ENCODE data around the gene ZNF473. TPM values are rescaled to one million over a fixed set of nuclear protein-coding genes. Genes with fewer than 3 reads are reported as not detected.
A peak's percentile ranks its signal among the peaks of the same experiment; 100 is the strongest.
"Not testable (repeated sequence)": the region's sequence is repeated elsewhere in the genome, so short reads cannot be mapped to it uniquely, and the experiment has no call there.

ZNF473 gene
- total and polyA plus RNA-seq, 12 donors, result 1.5 to 4.2 (median 3.1) TPM

DNA sequence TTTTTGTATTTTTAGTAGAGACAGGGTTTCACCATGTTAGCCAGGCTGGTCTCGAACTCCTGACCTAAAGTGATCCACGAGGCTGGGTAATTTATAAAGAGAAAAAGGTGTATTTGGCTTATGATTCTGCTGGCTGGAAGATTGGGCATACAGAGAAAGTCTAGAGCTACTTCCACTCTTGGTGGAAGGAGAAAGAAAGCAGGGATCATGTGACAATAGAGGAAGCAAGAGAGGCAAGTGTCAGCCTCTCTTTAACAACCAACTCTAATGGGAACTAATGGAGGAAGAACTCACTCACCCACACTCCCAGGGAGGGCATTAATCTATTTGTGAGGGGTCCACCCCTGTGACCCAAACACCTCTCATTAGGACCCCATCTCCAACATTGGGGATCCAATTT is 58.6 kb downstream of the ZNF473 start:
- H3K4me1 ChIP-seq; intact Hi-C loops (cut with DNase I); ATAC-seq; H3K36me3 ChIP-seq; H3K4me3 ChIP-seq; H3K9me3 ChIP-seq; DNase-seq; H3K27ac ChIP-seq: not testable (repeated sequence)
- H3K27me3 ChIP-seq, result peaks cover 0 to 13% (median 0%) of the 10 kb centered on the region in 7 donors
- 79 to 80% methylated on average over 2 of the region's 2 CpGs for WGBS, 2 donors

DNA sequence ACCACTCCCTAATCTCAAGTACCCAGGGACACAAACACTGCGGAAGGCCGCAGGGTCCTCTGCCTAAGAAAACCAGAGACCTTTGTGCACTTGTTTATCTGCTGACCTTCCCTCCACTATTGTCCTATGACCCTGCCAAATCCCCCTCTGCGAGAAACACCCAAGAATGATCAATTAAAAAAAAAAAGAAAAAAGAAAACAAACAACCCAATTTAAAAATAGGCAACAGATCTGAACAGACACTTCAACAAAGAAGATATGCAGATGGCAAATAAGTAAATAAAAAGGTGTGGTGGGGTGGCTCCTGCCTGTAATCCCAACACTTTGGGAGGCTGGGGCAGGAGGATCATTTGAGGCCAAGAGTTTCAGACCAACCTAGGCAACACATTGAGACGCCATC is 61.3 kb downstream of the ZNF473 start:
- 82 to 92% methylated on average over 4 of the region's 4 CpGs for WGBS, 2 donors
- H3K27me3 ChIP-seq, result peaks cover 0 to 13% (median 0%) of the 10 kb centered on the region in 7 donors
- ATAC-seq; H3K36me3 ChIP-seq; intact Hi-C loops (cut with DNase I); H3K4me3 ChIP-seq; H3K4me1 ChIP-seq; H3K27ac ChIP-seq; DNase-seq; H3K9me3 ChIP-seq: not testable (repeated sequence)

DNA sequence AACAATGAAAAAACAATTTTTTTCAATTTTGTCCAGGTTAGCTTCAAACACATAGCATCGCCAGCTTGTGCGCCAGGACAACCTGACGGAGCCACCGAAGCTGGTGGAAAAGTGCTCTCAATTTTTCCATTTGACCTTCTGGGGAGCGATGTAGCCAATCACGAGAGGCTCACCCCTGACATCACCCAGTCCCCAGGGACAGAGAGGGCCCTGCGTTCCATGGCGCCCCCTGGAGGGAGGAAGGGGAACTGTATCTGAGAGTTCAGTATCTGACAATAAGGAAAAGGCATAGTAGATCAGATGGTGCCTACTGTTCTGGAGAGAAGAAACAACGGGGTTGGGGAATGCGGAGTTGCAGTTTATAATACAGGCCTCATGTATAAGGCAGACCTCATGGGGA is 64.9 kb downstream of the ZNF473 start:
- H3K4me1 ChIP-seq; DNase-seq; H3K36me3 ChIP-seq; H3K27me3 ChIP-seq; ATAC-seq; H3K4me3 ChIP-seq; H3K9me3 ChIP-seq; H3K27ac ChIP-seq; intact Hi-C loops (cut with DNase I): not testable (repeated sequence)
- TF ChIP-seq, protein P1, sequence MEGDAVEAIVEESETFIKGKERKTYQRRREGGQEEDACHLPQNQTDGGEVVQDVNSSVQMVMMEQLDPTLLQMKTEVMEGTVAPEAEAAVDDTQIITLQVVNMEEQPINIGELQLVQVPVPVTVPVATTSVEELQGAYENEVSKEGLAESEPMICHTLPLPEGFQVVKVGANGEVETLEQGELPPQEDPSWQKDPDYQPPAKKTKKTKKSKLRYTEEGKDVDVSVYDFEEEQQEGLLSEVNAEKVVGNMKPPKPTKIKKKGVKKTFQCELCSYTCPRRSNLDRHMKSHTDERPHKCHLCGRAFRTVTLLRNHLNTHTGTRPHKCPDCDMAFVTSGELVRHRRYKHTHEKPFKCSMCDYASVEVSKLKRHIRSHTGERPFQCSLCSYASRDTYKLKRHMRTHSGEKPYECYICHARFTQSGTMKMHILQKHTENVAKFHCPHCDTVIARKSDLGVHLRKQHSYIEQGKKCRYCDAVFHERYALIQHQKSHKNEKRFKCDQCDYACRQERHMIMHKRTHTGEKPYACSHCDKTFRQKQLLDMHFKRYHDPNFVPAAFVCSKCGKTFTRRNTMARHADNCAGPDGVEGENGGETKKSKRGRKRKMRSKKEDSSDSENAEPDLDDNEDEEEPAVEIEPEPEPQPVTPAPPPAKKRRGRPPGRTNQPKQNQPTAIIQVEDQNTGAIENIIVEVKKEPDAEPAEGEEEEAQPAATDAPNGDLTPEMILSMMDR (IDR thresholded peaks at IDR 0.05), result peak in 1 of 9 donors; percentile 26
- 40 to 48% methylated on average over 10 of the region's 10 CpGs for WGBS, 2 donors

DNA sequence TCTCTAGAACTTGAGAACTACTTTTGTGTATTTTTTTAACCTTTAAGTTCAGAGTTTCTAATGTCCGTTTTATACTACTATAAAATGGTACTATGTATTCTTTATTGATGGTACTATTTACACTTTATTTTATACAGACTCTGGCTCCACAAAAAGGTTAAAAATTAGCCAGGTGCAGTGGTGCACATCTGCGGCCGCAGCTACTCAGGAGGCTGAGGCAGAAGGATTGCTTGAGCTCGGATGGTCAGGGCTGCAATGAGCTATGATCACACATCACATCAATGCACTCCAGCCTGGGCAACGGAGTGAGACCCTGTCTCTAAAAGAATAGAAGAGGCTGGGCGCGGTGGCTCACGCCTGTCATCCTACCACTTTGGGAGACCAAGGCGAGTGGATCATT is 66.0 kb downstream of the ZNF473 start:
- H3K9me3 ChIP-seq; H3K4me3 ChIP-seq; DNase-seq; H3K36me3 ChIP-seq; intact Hi-C loops (cut with DNase I); H3K27ac ChIP-seq; ATAC-seq; H3K27me3 ChIP-seq; H3K4me1 ChIP-seq: not testable (repeated sequence)
- WGBS, 2 donors, result 88 to 93% methylated on average over 3 of the region's 9 CpGs

DNA sequence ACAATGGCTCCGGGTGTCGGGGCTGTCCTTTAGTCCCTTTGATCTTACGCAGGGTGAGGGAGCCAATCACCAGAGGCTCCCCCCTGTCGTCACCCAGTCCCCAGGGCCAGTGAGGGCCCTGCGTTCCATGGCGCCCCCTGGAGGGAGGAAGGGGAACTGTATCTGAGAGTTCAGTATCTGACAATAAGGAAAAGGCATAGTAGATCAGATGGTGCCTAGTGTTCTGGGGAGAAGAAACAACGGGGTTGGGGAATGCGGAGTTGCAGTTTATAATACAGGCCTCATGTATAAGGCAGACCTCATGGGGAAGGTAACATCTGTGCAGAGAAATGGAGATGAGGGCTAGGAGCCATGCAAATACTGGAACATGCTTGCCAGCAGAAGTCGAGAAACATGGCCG is 66.8 kb downstream of the ZNF473 start:
- no CpG with 5 or more reads among the region's 10 CpGs for WGBS, 2 donors
- H3K36me3 ChIP-seq; H3K27ac ChIP-seq; H3K4me3 ChIP-seq; DNase-seq; intact Hi-C loops (cut with DNase I); H3K27me3 ChIP-seq; ATAC-seq; H3K9me3 ChIP-seq; H3K4me1 ChIP-seq: not testable (repeated sequence)

DNA sequence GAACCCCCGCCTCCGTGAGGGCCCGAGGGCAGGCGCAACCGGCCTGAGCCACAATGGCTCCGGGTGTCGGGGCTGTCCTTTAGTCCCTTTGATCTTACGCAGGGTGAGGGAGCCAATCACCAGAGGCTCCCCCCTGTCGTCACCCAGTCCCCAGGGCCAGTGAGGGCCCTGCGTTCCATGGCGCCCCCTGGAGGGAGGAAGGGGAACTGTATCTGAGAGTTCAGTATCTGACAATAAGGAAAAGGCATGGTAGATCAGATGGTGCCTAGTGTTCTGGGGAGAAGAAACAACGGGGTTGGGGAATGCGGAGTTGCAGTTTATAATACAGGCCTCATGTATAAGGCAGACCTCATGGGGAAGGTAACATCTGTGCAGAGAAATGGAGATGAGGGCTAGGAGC is 72.1 kb downstream of the ZNF473 start:
- H3K27me3 ChIP-seq, result peaks cover 0 to 13% (median 6%) of the 10 kb centered on the region in 7 donors
- H3K27ac ChIP-seq; DNase-seq; intact Hi-C loops (cut with DNase I); H3K4me3 ChIP-seq; H3K4me1 ChIP-seq; H3K36me3 ChIP-seq; ATAC-seq; H3K9me3 ChIP-seq: not testable (repeated sequence)
- WGBS, 2 donors, result no CpG with 5 or more reads among the region's 13 CpGs

DNA sequence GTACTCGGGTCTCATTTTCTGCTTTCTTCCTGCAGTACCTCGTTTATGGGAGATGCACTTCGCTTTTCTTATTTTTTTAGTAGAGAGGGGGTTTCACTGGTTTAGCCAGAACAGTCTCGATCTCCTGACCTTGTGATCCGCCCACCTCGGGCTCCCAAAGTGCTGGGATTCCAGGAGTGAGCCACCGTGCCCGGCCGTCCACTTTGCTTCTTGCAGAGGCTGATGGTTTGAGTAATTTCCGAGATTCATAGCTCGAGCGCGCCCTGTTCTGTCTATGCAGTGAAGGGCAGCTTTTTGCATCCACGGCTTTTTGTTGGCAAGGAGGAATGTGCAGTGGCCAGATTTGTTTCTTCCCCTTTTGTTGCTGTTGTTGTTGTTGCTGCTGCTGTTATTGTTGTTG is 73.1 kb downstream of the ZNF473 start:
- intact Hi-C loops (cut with DNase I); ATAC-seq; H3K4me3 ChIP-seq; H3K27ac ChIP-seq; H3K4me1 ChIP-seq; H3K9me3 ChIP-seq; H3K36me3 ChIP-seq: not testable (repeated sequence)
- peak; percentile 8 to 27 for DNase-seq
- peaks cover 0 to 13% (median 6%) of the 10 kb centered on the region in 7 donors for H3K27me3 ChIP-seq
- 72 to 83% methylated on average over 11 of the region's 14 CpGs for WGBS, 2 donors

DNA sequence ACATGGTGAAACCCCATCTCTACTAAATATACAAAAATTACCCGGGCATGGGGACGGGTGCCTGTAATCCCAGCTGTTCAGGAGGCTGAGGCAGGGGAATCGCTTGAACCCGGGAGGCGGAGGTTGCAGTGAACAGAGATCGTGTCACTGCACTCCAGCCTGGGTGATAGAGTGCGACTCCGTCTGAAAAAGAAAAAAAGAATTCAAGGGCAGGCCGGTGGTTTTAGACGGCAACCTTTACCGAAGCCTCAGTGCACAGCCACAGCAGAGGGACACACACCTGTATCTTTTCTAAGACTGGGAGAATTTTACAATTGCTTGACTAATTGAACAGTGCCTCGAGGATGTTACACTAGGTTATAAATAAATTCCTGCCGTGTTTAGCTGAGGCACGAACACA is 73.9 kb downstream of the ZNF473 start:
- ATAC-seq; intact Hi-C loops (cut with DNase I): not testable (repeated sequence)
- 87 to 88% methylated on average over 6 to 7 of the region's 14 CpGs for WGBS, 2 donors

DNA sequence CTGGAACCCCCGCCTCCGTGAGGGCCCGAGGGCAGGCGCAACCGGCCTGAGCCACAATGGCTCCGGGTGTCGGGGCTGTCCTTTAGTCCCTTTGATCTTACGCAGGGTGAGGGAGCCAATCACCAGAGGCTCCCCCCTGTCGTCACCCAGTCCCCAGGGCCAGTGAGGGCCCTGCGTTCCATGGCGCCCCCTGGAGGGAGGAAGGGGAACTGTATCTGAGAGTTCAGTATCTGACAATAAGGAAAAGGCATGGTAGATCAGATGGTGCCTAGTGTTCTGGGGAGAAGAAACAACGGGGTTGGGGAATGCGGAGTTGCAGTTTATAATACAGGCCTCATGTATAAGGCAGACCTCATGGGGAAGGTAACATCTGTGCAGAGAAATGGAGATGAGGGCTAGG is 75.1 kb downstream of the ZNF473 start:
- H3K36me3 ChIP-seq; DNase-seq; ATAC-seq; H3K9me3 ChIP-seq; H3K4me1 ChIP-seq; H3K27ac ChIP-seq; H3K4me3 ChIP-seq; intact Hi-C loops (cut with DNase I): not testable (repeated sequence)
- no CpG with 5 or more reads among the region's 13 CpGs for WGBS, 2 donors
- peaks cover 0 to 10% (median 6%) of the 10 kb centered on the region in 7 donors for H3K27me3 ChIP-seq

More for the DNA sequence above, 73.9 kb downstream of the ZNF473 start:
- not testable (repeated sequence) for H3K4me3 ChIP-seq, H3K4me1 ChIP-seq, H3K27ac ChIP-seq, H3K36me3 ChIP-seq, DNase-seq, H3K9me3 ChIP-seq
- peaks cover 0 to 13% (median 6%) of the 10 kb centered on the region in 7 donors for H3K27me3 ChIP-seq

All from heart right ventricle (tissue), 16 donors.